Prostate gland (tissue), 2 donors: ENCODE measurements around the gene CHN1.

Experiments
- POLR2A ChIP-seq: fragments of 450-650 bp; IDR thresholded peaks from one replicate; pipeline ENCODE4 v1.6.1; 2016; ENCODE audit warnings: antibody characterized with exemption, mild to moderate bottlenecking
- POLR2AphosphoS5 ChIP-seq: sonication (generic); formaldehyde crosslinking; IDR thresholded peaks from one replicate; pipeline ENCODE4 v1.6.1; 2017; ENCODE audit warnings: antibody characterized with exemption
- TF ChIP-seq, protein P1 (sequence below), 4 experiments: fragments of 200-600 bp in 2 of 4; fragments of 450-650 bp in 2 of 4; sonication (generic) in 2 of 4; IDR thresholded peaks; 1 replicate in 3 of 4; 2 replicates in 1 of 4; pipeline ENCODE4 v1.5.1; 2016 to 2019; ENCODE audit warnings: antibody characterized with exemption in 4 of 4, mild to moderate bottlenecking in 2 of 4, moderate library complexity in 2 of 4

DNA sequence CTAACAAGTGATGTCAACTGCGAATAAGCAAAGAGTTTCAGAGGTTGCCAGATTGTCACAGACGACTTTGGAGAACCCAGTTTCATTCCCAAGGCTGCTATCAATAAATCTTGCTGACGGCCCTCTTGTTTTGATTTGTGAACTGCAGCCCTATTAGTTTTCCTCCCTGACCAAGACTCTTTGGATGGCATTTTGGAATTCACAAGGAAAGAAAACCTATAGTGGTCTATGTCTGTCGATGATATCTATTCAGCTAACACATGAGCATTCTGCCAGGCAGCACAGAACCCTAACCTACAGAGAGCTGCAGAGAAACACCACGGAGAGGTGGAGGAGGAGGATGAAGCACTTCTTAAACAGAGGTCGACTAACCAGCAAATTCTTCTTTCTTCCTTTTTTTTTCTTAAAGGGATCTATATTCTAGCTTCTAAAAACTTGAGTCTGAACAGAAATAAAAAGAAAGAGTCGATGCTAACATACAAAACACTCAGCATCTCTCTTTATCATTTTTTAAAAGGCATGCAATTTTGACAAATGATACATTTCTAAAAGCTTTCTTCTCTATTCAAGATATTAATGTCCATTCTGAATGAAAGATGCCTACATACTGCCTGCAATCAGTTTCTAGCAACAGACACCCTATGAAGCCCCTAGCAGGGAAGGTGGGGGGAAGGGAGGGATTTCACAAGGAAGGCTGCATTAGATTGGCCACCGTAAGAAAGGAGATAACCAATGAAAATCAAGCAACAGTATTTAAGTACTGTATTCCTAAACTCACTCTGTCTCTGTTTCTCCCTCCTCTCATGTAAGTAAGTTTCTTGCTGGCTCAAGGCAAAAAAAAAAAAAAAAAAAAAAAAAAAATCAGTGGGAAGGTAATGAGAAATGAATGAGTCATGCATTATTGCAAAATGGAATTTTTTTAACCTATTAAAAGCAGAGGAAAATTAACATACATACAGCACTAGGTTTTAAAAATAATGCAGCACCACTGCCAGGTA lies 157.9 kb downstream of the CHN1 start:
- no peak for TF ChIP-seq POLR2A
- TF ChIP-seq, protein P1, sequence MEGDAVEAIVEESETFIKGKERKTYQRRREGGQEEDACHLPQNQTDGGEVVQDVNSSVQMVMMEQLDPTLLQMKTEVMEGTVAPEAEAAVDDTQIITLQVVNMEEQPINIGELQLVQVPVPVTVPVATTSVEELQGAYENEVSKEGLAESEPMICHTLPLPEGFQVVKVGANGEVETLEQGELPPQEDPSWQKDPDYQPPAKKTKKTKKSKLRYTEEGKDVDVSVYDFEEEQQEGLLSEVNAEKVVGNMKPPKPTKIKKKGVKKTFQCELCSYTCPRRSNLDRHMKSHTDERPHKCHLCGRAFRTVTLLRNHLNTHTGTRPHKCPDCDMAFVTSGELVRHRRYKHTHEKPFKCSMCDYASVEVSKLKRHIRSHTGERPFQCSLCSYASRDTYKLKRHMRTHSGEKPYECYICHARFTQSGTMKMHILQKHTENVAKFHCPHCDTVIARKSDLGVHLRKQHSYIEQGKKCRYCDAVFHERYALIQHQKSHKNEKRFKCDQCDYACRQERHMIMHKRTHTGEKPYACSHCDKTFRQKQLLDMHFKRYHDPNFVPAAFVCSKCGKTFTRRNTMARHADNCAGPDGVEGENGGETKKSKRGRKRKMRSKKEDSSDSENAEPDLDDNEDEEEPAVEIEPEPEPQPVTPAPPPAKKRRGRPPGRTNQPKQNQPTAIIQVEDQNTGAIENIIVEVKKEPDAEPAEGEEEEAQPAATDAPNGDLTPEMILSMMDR (IDR thresholded peaks at IDR 0.05) = no peak
- no peak for TF ChIP-seq POLR2AphosphoS5
